Mesothelial cell of epicardium (in vitro differentiated cells): ENCODE measurements around the gene TLE4. TPM values are rescaled to one million over a fixed set of nuclear protein-coding genes. Genes with fewer than 3 reads are reported as not detected.

Experiments used
- DNase-seq, 2 experiments: peaks; one replicate each; pipeline ENCODE4 v3.0.0; 2021; ENCODE audit warnings: low spot score in 2 of 2; ENCODE audit not compliant: unreplicated experiment in 2 of 2
- H3K27ac Mint-ChIP-seq: 2 replicates; pipeline ENCODE4 v1.8.0; 2021; ENCODE audit warnings: mixed read lengths
- H3K27me3 Mint-ChIP-seq: 2 replicates; pipeline ENCODE4 v1.8.0; 2021; ENCODE audit warnings: low read depth, mixed read lengths
- H3K36me3 Mint-ChIP-seq: 2 replicates; pipeline ENCODE4 v1.8.0; 2021; ENCODE audit warnings: mixed read lengths
- H3K4me1 Mint-ChIP-seq: 2 replicates; pipeline ENCODE4 v1.8.0; 2021; ENCODE audit warnings: mixed read lengths
- H3K4me3 Mint-ChIP-seq: 2 replicates; pipeline ENCODE4 v1.8.0; 2021; ENCODE audit warnings: mild to moderate bottlenecking, moderate library complexity, mixed read lengths
- H3K9me3 Mint-ChIP-seq: 2 replicates; pipeline ENCODE4 v1.8.0; 2021; ENCODE audit warnings: mixed read lengths
- CTCF ChIP-seq: fragments of 200-600 bp; sonication (generic); IDR thresholded peaks from one replicate; pipeline ENCODE4 v1.5.0; 2021; ENCODE audit warnings: antibody characterized with exemption; ENCODE audit not compliant: unreplicated experiment
- total RNA-seq: library from RNA; stranded (reverse); gene quantifications from 3 replicates; pipeline ENCODE4 v1.2.1, GENCODE V29; 2021

Gene TLE4
- total RNA-seq, 1 donor from 2014 or later, result 63.6 TPM

DNA sequence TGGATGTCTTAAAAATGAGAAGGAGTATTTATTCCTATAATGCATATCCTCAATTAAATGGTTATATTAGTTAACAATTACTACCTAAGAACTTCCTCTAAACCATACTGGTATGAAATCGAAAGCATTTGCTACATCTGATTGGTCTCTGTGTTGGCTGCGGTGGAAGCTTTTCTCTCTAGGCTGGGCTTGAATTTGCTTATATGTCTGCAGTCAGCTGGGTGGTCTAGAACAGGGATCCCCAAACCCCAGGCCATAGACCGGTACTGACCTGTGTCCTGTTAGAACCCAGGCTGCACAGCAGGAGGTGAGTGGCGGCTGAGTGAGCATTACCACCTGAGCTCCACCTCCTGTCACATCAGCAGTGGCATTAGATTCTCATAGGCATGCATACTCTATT, 112.3 kb downstream of the TLE4 start:
- DNase-seq, result no peak
- peaks cover 6% of the 10 kb centered on the region for H3K36me3 Mint-ChIP-seq
- H3K4me3 Mint-ChIP-seq, result no peak overlapping the region
- peaks cover 48% of the 10 kb centered on the region for H3K4me1 Mint-ChIP-seq
- TF ChIP-seq CTCF, result no peak
- no peaks in the 10 kb centered on the region for H3K9me3 Mint-ChIP-seq
- no peak overlapping the region for H3K27ac Mint-ChIP-seq
- H3K27me3 Mint-ChIP-seq, result no peaks in the 10 kb centered on the region

- Mint-ChIP-seq H3K27ac (peak overlapping the region; percentile 7), H3K9me3 (no peaks in the 10 kb centered on the region), H3K4me3 (no peak overlapping the region), H3K27me3 (no peaks in the 10 kb centered on the region), H3K36me3 (peaks cover 6% of the 10 kb centered on the region), H3K4me1 (peaks cover 49% of the 10 kb centered on the region)
- no peak for DNase-seq
- no peak for TF ChIP-seq CTCF
Measured at GRCh38 chr9:79684711-79685575, 113.2 kb downstream of the TLE4 start.

DNA sequence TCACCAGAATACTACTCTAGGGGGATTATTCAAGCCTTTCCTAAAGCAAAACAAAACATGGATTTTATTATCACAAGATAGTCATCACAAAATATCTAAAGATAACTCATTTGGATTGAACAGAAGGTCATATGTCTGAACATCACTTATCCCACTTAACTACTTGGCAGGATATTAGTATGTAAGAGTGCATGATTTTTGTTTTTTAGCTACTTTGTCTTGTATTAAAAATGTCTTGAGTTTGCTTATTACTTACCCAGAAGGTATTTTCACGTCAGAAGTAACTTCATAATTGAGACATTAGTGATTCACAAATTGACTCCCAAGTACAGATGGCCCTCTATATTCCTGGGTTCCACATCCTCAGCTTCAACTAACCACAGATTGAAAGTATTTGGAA, 113.8 kb downstream of the TLE4 start:
- no peak overlapping the region for H3K4me3 Mint-ChIP-seq
- no peak for TF ChIP-seq CTCF
- DNase-seq, result no peak
- H3K27me3 Mint-ChIP-seq, result no peaks in the 10 kb centered on the region
- peaks cover 50% of the 10 kb centered on the region for H3K4me1 Mint-ChIP-seq
- H3K27ac Mint-ChIP-seq, result peak overlapping the region; percentile 7
- H3K36me3 Mint-ChIP-seq, result peaks cover 6% of the 10 kb centered on the region
- no peaks in the 10 kb centered on the region for H3K9me3 Mint-ChIP-seq

- Mint-ChIP-seq H3K4me3 (no peak overlapping the region), H3K36me3 (peaks cover 6% of the 10 kb centered on the region), H3K4me1 (peaks cover 44% of the 10 kb centered on the region), H3K27me3 (no peaks in the 10 kb centered on the region), H3K9me3 (no peaks in the 10 kb centered on the region), H3K27ac (no peak overlapping the region)
- DNase-seq, result no peak
- no peak for TF ChIP-seq CTCF
Measured at GRCh38 chr9:79686381-79687130, 114.8 kb downstream of the TLE4 start.

DNA sequence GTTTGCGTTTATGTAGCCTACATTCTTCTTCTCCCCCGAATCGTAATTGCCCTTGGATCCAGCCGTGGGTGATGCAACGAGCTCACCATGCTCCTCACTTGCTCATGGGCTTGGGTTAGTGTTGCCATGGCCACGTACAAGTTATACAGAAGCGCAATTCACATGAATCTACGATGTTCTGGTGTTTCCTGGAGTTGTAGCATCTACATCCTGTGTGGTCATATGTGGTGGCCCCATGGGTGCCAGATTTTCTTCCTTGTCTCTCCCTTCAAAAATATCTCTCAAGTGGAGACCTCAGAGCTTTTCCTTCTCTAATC, 115.3 kb downstream of the TLE4 start:
- no peak for TF ChIP-seq CTCF
- peaks cover 42% of the 10 kb centered on the region for H3K4me1 Mint-ChIP-seq
- peaks cover 6% of the 10 kb centered on the region for H3K36me3 Mint-ChIP-seq
- H3K9me3 Mint-ChIP-seq, result no peaks in the 10 kb centered on the region
- H3K4me3 Mint-ChIP-seq, result no peak overlapping the region
- H3K27ac Mint-ChIP-seq, result no peak overlapping the region
- DNase-seq, result no peak
- H3K27me3 Mint-ChIP-seq, result no peaks in the 10 kb centered on the region
